IMR-90 (cell line): ENCODE measurements around the gene CLDN9. TPM values are rescaled to one million over a fixed set of nuclear protein-coding genes. Genes with fewer than 3 reads are reported as not detected.

Experiments used
- ATAC-seq: fragments of 200-7000 bp; cut with Tn5 transposase; 2 replicates; pipeline ENCODE4 v1.9.1; 2020; ENCODE audit warnings: low read depth, mild to moderate bottlenecking, moderate library complexity
- BruUV-seq: library from RNA; stranded (reverse); fragments of 400-500 nt; replicated peaks from 2 replicates; lab custom pipeline; 2021; lab: Mats Ljungman, UMichigan
- CTCF ChIA-PET: fragments of 300-600 bp; formaldehyde crosslinking; extraction: SDS; loops from one replicate; lab custom pipeline; 2021; ENCODE audit warnings: antibody characterized with exemption; lab: Yijun Ruan, JAX
- POLR2A ChIA-PET: fragments of 300-600 bp; sonication (Branson Sonifier 250); formaldehyde crosslinking; loops from one replicate; lab custom pipeline; 2022; ENCODE audit warnings: antibody characterized with exemption; ENCODE audit not compliant: unreplicated experiment; lab: Charles Lee
- DNase-seq: peaks from one replicate; pipeline ENCODE4 v3.0.0; 2013
- H2AFZ ChIP-seq: replicated peaks from 2 replicates; pipeline ENCODE3; 2013; ENCODE audit warnings: low read length, mild to moderate bottlenecking; ENCODE audit not compliant: poor library complexity
- H2AK5ac ChIP-seq: 2 replicates; pipeline ENCODE4 v1.6.1; 2013; ENCODE audit warnings: low read depth, low read length, inconsistent platforms
- H2AK9ac ChIP-seq: replicated peaks from 2 replicates; pipeline ENCODE3; 2013; ENCODE audit warnings: mild to moderate bottlenecking, low read depth, low read length, moderate library complexity; ENCODE audit not compliant: poor library complexity
- H2BK120ac ChIP-seq: 2 replicates; pipeline ENCODE4 v1.6.1; 2013; ENCODE audit warnings: low read depth, low read length, inconsistent platforms
- H2BK15ac ChIP-seq: 3 replicates; pipeline ENCODE4 v1.6.1; 2013; ENCODE audit warnings: low read depth, low read length, inconsistent platforms
- H2BK20ac ChIP-seq: 2 replicates; pipeline ENCODE4 v1.6.1; 2013; ENCODE audit warnings: low read depth, mild to moderate bottlenecking, inconsistent platforms, low read length, moderate library complexity
- H2BK5ac ChIP-seq: 2 replicates; pipeline ENCODE4 v1.6.1; 2013; ENCODE audit warnings: mild to moderate bottlenecking, low read depth, low read length, inconsistent platforms; ENCODE audit not compliant: poor library complexity, severe bottlenecking
- H3K14ac ChIP-seq: replicated peaks from 2 replicates; pipeline ENCODE4 v1.6.1; 2013; ENCODE audit warnings: low read depth, low read length, inconsistent platforms
- H3K18ac ChIP-seq: 2 replicates; pipeline ENCODE4 v1.6.1; 2013; ENCODE audit warnings: low read depth, low read length, control low read depth
- H3K23ac ChIP-seq: 2 replicates; pipeline ENCODE4 v1.6.1; 2013; ENCODE audit warnings: low read depth, low read length, inconsistent platforms
- H3K27ac ChIP-seq: 2 replicates; pipeline ENCODE4 v1.5.1; 2013; ENCODE audit warnings: mild to moderate bottlenecking, control low read depth, low read length; ENCODE audit not compliant: insufficient read depth
- H3K27me3 ChIP-seq: 2 replicates; pipeline ENCODE4 v1.6.1; 2013; ENCODE audit warnings: low read length; ENCODE audit not compliant: control insufficient read depth, insufficient read depth
- H3K36me3 ChIP-seq: 2 replicates; pipeline ENCODE4 v1.6.1; 2013; ENCODE audit warnings: low read length, mixed read lengths; ENCODE audit not compliant: control insufficient read depth, insufficient read depth
- H3K4ac ChIP-seq: 2 replicates; pipeline ENCODE4 v1.6.1; 2013; ENCODE audit warnings: low read depth, low read length, inconsistent platforms
- H3K4me1 ChIP-seq: 2 replicates; pipeline ENCODE4 v1.6.1; 2013; ENCODE audit warnings: low read length, mixed read lengths; ENCODE audit not compliant: control insufficient read depth, insufficient read depth
- H3K4me2 ChIP-seq: 2 replicates; pipeline ENCODE4 v1.6.1; 2013; ENCODE audit warnings: low read depth, mild to moderate bottlenecking, control low read depth, low read length, moderate library complexity
- H3K4me3 ChIP-seq: 2 replicates; pipeline ENCODE4 v1.5.1; 2013; ENCODE audit warnings: low read depth, mild to moderate bottlenecking, control low read depth, low read length, moderate library complexity; ENCODE audit not compliant: insufficient read depth
- H3K56ac ChIP-seq: 2 replicates; pipeline ENCODE4 v1.6.1; 2013; ENCODE audit warnings: low read length, inconsistent platforms; ENCODE audit not compliant: insufficient read depth; ENCODE audit errors: extremely low read depth
- H3K79me1 ChIP-seq, 2 experiments: 2 replicates each; pipeline ENCODE4 v1.6.1; 2013; ENCODE audit warnings: low read length in 2 of 2, inconsistent platforms in 1 of 2, low read depth in 1 of 2
- H3K9ac ChIP-seq: 2 replicates; pipeline ENCODE4 v1.6.1; 2013; ENCODE audit warnings: low read depth, low read length, control low read depth
- H3K9me1 ChIP-seq: 2 replicates; pipeline ENCODE4 v1.6.1; 2013; ENCODE audit warnings: low read length, inconsistent platforms; ENCODE audit not compliant: insufficient read depth
- H3K9me3 ChIP-seq: 2 replicates; pipeline ENCODE4 v1.6.1; 2013; ENCODE audit warnings: low read length; ENCODE audit not compliant: control insufficient read depth, insufficient read depth
- H4K20me1 ChIP-seq: 2 replicates; pipeline ENCODE4 v1.6.1; 2013; ENCODE audit warnings: low read length, inconsistent platforms; ENCODE audit not compliant: insufficient read depth
- H4K5ac ChIP-seq: 2 replicates; pipeline ENCODE4 v1.6.1; 2013; ENCODE audit warnings: mild to moderate bottlenecking, low read depth, low read length, control low read depth
- H4K8ac ChIP-seq, 2 experiments: 2 replicates each; pipeline ENCODE4 v1.6.1; 2013; ENCODE audit warnings: low read depth in 2 of 2, low read length in 2 of 2, control low read depth in 1 of 2, inconsistent platforms in 1 of 2
- H4K91ac ChIP-seq: 2 replicates; pipeline ENCODE4 v1.6.1; 2013; ENCODE audit warnings: low read depth, low read length, inconsistent platforms; ENCODE audit not compliant: insufficient read depth
- BHLHE40 ChIP-seq: fragments of 150-350 bp; IDR thresholded peaks from 2 replicates; pipeline ENCODE4 v1.6.1; 2016; ENCODE audit warnings: mild to moderate bottlenecking, low read depth, low read length
- CHD1 ChIP-seq: IDR thresholded peaks from 2 replicates; pipeline ENCODE4 v1.6.1; 2012; ENCODE audit warnings: low read depth, low read length, improper control_type of control experiment
- MAFK ChIP-seq: IDR thresholded peaks from 2 replicates; pipeline ENCODE4 v1.6.1; 2012; ENCODE audit warnings: low read depth, low read length, improper control_type of control experiment
- NFE2L2 ChIP-seq: fragments of 150-350 bp; IDR thresholded peaks from 2 replicates; pipeline ENCODE4 v1.6.1; 2016; ENCODE audit warnings: low read depth, mild to moderate bottlenecking, low read length
- POLR2A ChIP-seq: IDR thresholded peaks from 2 replicates; pipeline ENCODE4 v1.6.1; 2012; ENCODE audit warnings: mild to moderate bottlenecking, low read depth, low read length
- RCOR1 ChIP-seq: IDR thresholded peaks from 2 replicates; pipeline ENCODE4 v1.6.1; 2012; ENCODE audit warnings: mild to moderate bottlenecking, low read length, improper control_type of control experiment; ENCODE audit not compliant: insufficient replicate concordance
- SMC3 ChIP-seq: fragments of 150-350 bp; IDR thresholded peaks from 2 replicates; pipeline ENCODE4 v1.6.1; 2016; ENCODE audit warnings: low read depth, mild to moderate bottlenecking, antibody characterized with exemption, low read length, moderate library complexity
- WGBS, 2 experiments: methylation state at CpG; one replicate each; pipeline versions ENCODE4 v1.1.5 to v1.1.7; 2013; ENCODE audit warnings: missing lambda C conversion rate in 2 of 2; ENCODE audit not compliant: insufficient read length in 1 of 2; ENCODE audit errors: extremely low coverage in 2 of 2; 5-methylcytosine and 5-hydroxymethylcytosine counted together
- dilution Hi-C: fragments of 300-500 bp; cut with HindIII; formaldehyde crosslinking; loops from one replicate; pipeline ENCODE4 v1.14.3; 2018; ENCODE audit warnings: low sequenced_read_pairs; ENCODE audit not compliant: unreplicated experiment
- in situ Hi-C: fragments of 300-500 bp; cut with MboI; formaldehyde crosslinking; loops from 3 replicates; pipeline ENCODE4 v1.14.3; 2019; ENCODE audit warnings: low sequenced_read_pairs, inconsistent platforms, mixed read lengths
- intact Hi-C: fragments of 100-400 bp; cut with micrococcal nuclease; formaldehyde crosslinking; loops from 2 replicates; pipeline ENCODE4 v1.10.0; 2022
- polyA plus RNA-seq, 3 experiments: library from polyadenylated mRNA; depleted of rRNA; stranded (reverse); fragments of >200 nt; gene quantifications; 2 replicates each; pipeline ENCODE4 v1.2.3, GENCODE V29; 2012; ENCODE audit warnings: low replicate concordance in 1 of 3
- total RNA-seq: library from RNA; depleted of rRNA; stranded (reverse); fragments of >200 nt; gene quantifications from 2 replicates; pipeline ENCODE4 v1.2.3, GENCODE V29; 2012
- TF ChIP-seq, protein P1 (sequence below): conservative IDR thresholded peaks from 2 replicates; pipeline ENCODE4 v1.5.1; 2012; ENCODE audit warnings: mild to moderate bottlenecking, low read depth, low read length, improper control_type of control experiment
- TF ChIP-seq, protein P2 (sequence below): fragments of 150-350 bp; IDR thresholded peaks from 2 replicates; pipeline ENCODE4 v1.6.1; 2016; ENCODE audit warnings: low read depth, mild to moderate bottlenecking, low read length, moderate library complexity, borderline replicate concordance
- TF ChIP-seq, protein P3 (sequence below): fragments of 150-350 bp; IDR thresholded peaks from 2 replicates; pipeline ENCODE4 v1.6.1; 2017; ENCODE audit warnings: mild to moderate bottlenecking, antibody characterized with exemption, low read length, low read depth

The CLDN9 gene
- total and polyA plus RNA-seq, 2 of the 4 experiments (the other 2 are of a cell fraction), result 0.05 TPM; not detected in 1

DNA sequence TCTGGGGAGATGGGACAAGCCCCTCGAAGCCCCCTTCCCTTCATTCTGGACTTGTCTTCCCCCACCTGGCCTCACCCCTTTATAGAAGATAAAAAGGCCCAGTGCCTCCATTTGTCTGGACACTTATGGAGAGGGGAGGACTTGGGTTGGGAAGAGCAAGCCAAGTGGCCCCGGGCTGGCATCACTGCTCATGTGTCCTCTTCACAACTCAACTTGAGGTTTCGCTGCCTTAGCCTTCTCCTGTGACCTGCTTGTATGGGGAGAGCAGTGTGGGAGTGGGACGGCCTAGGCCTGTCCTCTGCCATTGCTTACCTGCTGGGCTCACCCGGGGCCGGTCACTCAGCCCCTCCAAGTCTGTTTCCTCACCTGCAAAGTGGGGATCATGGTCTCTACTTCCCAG lies 42.2 kb upstream of the CLDN9 start:
- Histone ChIP-seq H2BK120ac (no peak overlapping the region), H4K8ac (no peak overlapping the region), H3K4me3 (no peak overlapping the region), H3K56ac (no peak overlapping the region), H4K20me1 (peaks cover 24% of the 10 kb centered on the region), H3K27me3 (peaks cover 18% of the 10 kb centered on the region), H3K18ac (no peak overlapping the region), H3K4me2 (no peak overlapping the region; the same call in 1 of the 2 replicates), H2AFZ (peak overlapping the region; percentile 23), H3K9me3 (no peaks in the 10 kb centered on the region), H2BK5ac (no peak overlapping the region), H3K9ac (no peak overlapping the region), H2AK9ac (peak overlapping the region; percentile 3), H2BK15ac (no peak overlapping the region), H3K23ac (peak overlapping the region; percentile 14; the same call in 1 of the 2 replicates), H4K91ac (no peak overlapping the region), H3K9me1 (peaks cover 17% of the 10 kb centered on the region), H2BK20ac (no peak overlapping the region), H3K4ac (no peak overlapping the region), H3K14ac (no peak overlapping the region), H2AK5ac (no peak overlapping the region), H3K36me3 (peaks cover 2% of the 10 kb centered on the region; the same call in 1 of the 2 replicates), H3K27ac (no peak overlapping the region), H3K79me1 (peaks cover 5 to 23% of the 10 kb centered on the region in 2 experiments; a peak in 3 of 4 replicates), H3K4me1 (peaks cover 3% of the 10 kb centered on the region; the same call in 1 of the 2 replicates), H4K5ac (no peak overlapping the region)
- intact Hi-C loops (no loop called here), dilution Hi-C loops (no loop called here), in situ Hi-C loops (no loop called here)
- DNase-seq (no peak), ATAC-seq (no peak)
- WGBS, 2 experiments, result 100% methylated on average over 2 of the region's 6 CpGs; no CpG with 5 or more reads in 1 of the 2 experiments
- CTCF ChIA-PET, result no interaction called here
- BruUV-seq, result no TSS peak
- POLR2A ChIA-PET, result no interaction called here
- no peak for TF ChIP-seq SMC3
- TF ChIP-seq MAFK, result no peak
- TF ChIP-seq, protein P1, sequence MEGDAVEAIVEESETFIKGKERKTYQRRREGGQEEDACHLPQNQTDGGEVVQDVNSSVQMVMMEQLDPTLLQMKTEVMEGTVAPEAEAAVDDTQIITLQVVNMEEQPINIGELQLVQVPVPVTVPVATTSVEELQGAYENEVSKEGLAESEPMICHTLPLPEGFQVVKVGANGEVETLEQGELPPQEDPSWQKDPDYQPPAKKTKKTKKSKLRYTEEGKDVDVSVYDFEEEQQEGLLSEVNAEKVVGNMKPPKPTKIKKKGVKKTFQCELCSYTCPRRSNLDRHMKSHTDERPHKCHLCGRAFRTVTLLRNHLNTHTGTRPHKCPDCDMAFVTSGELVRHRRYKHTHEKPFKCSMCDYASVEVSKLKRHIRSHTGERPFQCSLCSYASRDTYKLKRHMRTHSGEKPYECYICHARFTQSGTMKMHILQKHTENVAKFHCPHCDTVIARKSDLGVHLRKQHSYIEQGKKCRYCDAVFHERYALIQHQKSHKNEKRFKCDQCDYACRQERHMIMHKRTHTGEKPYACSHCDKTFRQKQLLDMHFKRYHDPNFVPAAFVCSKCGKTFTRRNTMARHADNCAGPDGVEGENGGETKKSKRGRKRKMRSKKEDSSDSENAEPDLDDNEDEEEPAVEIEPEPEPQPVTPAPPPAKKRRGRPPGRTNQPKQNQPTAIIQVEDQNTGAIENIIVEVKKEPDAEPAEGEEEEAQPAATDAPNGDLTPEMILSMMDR, result no peak
- TF ChIP-seq, protein P2, sequence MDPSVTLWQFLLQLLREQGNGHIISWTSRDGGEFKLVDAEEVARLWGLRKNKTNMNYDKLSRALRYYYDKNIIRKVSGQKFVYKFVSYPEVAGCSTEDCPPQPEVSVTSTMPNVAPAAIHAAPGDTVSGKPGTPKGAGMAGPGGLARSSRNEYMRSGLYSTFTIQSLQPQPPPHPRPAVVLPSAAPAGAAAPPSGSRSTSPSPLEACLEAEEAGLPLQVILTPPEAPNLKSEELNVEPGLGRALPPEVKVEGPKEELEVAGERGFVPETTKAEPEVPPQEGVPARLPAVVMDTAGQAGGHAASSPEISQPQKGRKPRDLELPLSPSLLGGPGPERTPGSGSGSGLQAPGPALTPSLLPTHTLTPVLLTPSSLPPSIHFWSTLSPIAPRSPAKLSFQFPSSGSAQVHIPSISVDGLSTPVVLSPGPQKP, result no peak
- no peak for TF ChIP-seq BHLHE40
- TF ChIP-seq POLR2A, result no peak
- TF ChIP-seq CHD1, result no peak
- TF ChIP-seq, protein P3, sequence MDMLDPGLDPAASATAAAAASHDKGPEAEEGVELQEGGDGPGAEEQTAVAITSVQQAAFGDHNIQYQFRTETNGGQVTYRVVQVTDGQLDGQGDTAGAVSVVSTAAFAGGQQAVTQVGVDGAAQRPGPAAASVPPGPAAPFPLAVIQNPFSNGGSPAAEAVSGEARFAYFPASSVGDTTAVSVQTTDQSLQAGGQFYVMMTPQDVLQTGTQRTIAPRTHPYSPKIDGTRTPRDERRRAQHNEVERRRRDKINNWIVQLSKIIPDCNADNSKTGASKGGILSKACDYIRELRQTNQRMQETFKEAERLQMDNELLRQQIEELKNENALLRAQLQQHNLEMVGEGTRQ, result no peak
- no peak for TF ChIP-seq NFE2L2
- TF ChIP-seq RCOR1, result no peak
